CD4-positive, alpha-beta T cell treated with Interleukin-17A for 4 hours (primary cell): ENCODE measurements around the gene TCP1.
"Not testable (repeated sequence)": the region's sequence is repeated elsewhere in the genome, so short reads cannot be mapped to it uniquely, and the experiment has no call there.

Source experiments
- DNase-seq: peaks from one replicate; pipeline ENCODE4 v3.0.0-alpha.2; 2020; ENCODE audit warnings: mixed read lengths

The TCP1 gene

GRCh38 chr6:159789377-159790148 is at the start of gene TCP1:
Gene TCP1 (minus strand): TSS chr6:159789602. CDS start chr6:159789468, 134 bp downstream.
- DNase-seq, result peak; percentile 99

- no peak for DNase-seq
Measured at GRCh38 chr6:159838020-159838744, 48.8 kb upstream of the TCP1 start.

- DNase-seq, result no peak
Measured at GRCh38 chr6:159837511-159837910, 48.1 kb upstream of the TCP1 start.

GRCh38 chr6:159836718-159837490 is 47.5 kb upstream of the TCP1 start:
- no peak for DNase-seq

- peak; percentile 42 for DNase-seq
Measured at GRCh38 chr6:159833997-159834603, 44.7 kb upstream of the TCP1 start.

GRCh38 chr6:159833556-159833955 is 44.2 kb upstream of the TCP1 start:
- DNase-seq, result no peak

- no peak for DNase-seq
Measured at GRCh38 chr6:159832946-159833345, 43.5 kb upstream of the TCP1 start.

- no peak for DNase-seq
Measured at GRCh38 chr6:159831373-159831679, 41.9 kb upstream of the TCP1 start.

GRCh38 chr6:159830501-159831372 is 41.3 kb upstream of the TCP1 start:
- no peak for DNase-seq

- DNase-seq, result no peak
Measured at GRCh38 chr6:159829526-159829925, 40.1 kb upstream of the TCP1 start.

- DNase-seq, result no peak
Measured at GRCh38 chr6:159828074-159828473, 38.7 kb upstream of the TCP1 start.

- no peak for DNase-seq
Measured at GRCh38 chr6:159826968-159827647, 37.7 kb upstream of the TCP1 start.

- no peak for DNase-seq
Measured at GRCh38 chr6:159826004-159826403, 36.6 kb upstream of the TCP1 start.

GRCh38 chr6:159824690-159825089 is 35.3 kb upstream of the TCP1 start:
- DNase-seq, result not testable (repeated sequence)

- DNase-seq, result no peak
Measured at GRCh38 chr6:159823953-159824352, 34.6 kb upstream of the TCP1 start.

- no peak for DNase-seq
Measured at GRCh38 chr6:159821726-159822125, 32.3 kb upstream of the TCP1 start.

GRCh38 chr6:159821122-159821521 is 31.7 kb upstream of the TCP1 start:
- DNase-seq, result no peak

- DNase-seq, result peak; percentile 66
Measured at GRCh38 chr6:159819932-159820640, 30.7 kb upstream of the TCP1 start.

GRCh38 chr6:159819098-159819497 is 29.7 kb upstream of the TCP1 start:
- DNase-seq, result no peak

- no peak for DNase-seq
Measured at GRCh38 chr6:159817951-159818739, 28.7 kb upstream of the TCP1 start.
